Measurements from ENCODE around the gene SH3GL2. TPM values are rescaled to one million over a fixed set of nuclear protein-coding genes. Genes with fewer than 3 reads are reported as not detected.

SH3GL2 gene
- 0.07 TPM in 1 of 3 replicates, not detected in the others for total RNA-seq
- long read RNA-seq, result 0 reads

DNA sequence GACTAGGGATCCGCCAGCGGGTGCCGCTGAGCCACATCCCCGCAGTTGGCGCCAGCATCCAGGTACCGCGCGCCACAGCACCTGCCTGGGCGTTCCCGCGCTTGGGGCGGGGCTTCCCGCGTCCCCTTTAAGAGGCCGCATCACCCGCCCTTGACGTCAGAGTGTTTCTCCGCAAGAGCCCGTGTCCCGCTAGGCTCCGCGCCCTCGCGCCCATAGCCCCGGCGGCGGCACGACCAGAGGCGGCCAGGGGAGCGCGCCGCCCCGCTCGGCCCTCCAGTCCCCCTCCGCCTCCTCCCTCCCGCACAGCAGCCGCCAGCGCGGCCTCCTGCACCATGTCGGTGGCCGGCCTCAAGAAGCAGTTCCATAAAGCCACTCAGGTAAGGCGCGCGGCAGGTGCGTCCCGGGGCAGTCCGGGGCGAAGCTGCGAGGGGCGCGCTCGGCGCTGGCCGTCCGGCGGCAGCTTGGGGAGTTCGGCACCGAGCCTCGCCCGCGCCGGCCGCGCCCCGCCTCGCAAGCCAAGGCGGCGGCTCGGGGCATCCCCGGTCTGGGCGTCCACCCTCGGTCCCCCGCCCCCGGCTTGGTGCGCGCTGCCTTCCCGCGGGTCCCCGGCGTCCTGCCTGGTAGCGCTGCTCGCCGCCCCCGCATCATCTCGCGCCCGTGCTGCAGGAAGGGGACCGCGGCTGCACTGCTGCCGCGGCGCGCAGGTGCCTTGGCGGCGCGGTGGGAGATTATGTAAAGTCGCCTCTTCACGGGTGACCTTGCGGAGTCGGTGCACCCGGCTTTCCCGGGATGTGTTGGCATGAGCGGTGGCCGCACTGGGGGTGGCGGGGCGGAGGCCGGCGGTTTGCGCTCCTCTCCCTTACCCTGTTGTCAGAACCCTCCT lies at the start of gene SH3GL2:
TSS of gene SH3GL2 (plus strand) at position 156 of the 883 bp plus-strand sequence.
- TF ChIP-seq CTCF (IDR thresholded peaks at IDR 0.05), result no peak
- Mint-ChIP-seq H3K9me3 (ENCODE audit: low read depth) (no peaks in the 10 kb centered on the region), H3K27me3 (ENCODE audit: low read depth) (peaks cover 62% of the 10 kb centered on the region), H3K4me1 (ENCODE audit: low read depth) (peaks cover 9% of the 10 kb centered on the region), H3K4me3 (ENCODE audit: unreplicated experiment) (peak within 1 kb of the TSS; percentile 69), H3K27ac (ENCODE audit: unreplicated experiment) (no peak within 1 kb of the TSS), H3K36me3 (ENCODE audit: low read depth) (no peaks in the 10 kb centered on the region)
- peak; percentile 87 for DNase-seq (ENCODE audit: low spot score)

- DNase-seq (ENCODE audit: low spot score), result no peak
- H3K27ac Mint-ChIP-seq (ENCODE audit: unreplicated experiment), result no peak overlapping the region
- TF ChIP-seq CTCF (IDR thresholded peaks at IDR 0.05), result peak; percentile 94
- H3K27me3 Mint-ChIP-seq (ENCODE audit: low read depth), result peaks cover 12% of the 10 kb centered on the region
- H3K9me3 Mint-ChIP-seq (ENCODE audit: low read depth), result no peaks in the 10 kb centered on the region
- H3K36me3 Mint-ChIP-seq (ENCODE audit: low read depth), result no peaks in the 10 kb centered on the region
- no peaks in the 10 kb centered on the region for H3K4me1 Mint-ChIP-seq (ENCODE audit: low read depth)
- H3K4me3 Mint-ChIP-seq (ENCODE audit: unreplicated experiment), result no peak overlapping the region
These were observed 47.1 kb upstream of the SH3GL2 start for GRCh38 chr9:17531642-17532254.

GRCh38 chr9:17532461-17532860 lies 46.4 kb upstream of the SH3GL2 start:
- H3K27me3 Mint-ChIP-seq (ENCODE audit: low read depth), result peaks cover 12% of the 10 kb centered on the region
- H3K4me3 Mint-ChIP-seq (ENCODE audit: unreplicated experiment), result no peak overlapping the region
- H3K9me3 Mint-ChIP-seq (ENCODE audit: low read depth), result no peaks in the 10 kb centered on the region
- no peaks in the 10 kb centered on the region for H3K4me1 Mint-ChIP-seq (ENCODE audit: low read depth)
- no peaks in the 10 kb centered on the region for H3K36me3 Mint-ChIP-seq (ENCODE audit: low read depth)
- DNase-seq (ENCODE audit: low spot score), result no peak
- H3K27ac Mint-ChIP-seq (ENCODE audit: unreplicated experiment), result no peak overlapping the region
- no peak for TF ChIP-seq CTCF (IDR thresholded peaks at IDR 0.05)

DNA sequence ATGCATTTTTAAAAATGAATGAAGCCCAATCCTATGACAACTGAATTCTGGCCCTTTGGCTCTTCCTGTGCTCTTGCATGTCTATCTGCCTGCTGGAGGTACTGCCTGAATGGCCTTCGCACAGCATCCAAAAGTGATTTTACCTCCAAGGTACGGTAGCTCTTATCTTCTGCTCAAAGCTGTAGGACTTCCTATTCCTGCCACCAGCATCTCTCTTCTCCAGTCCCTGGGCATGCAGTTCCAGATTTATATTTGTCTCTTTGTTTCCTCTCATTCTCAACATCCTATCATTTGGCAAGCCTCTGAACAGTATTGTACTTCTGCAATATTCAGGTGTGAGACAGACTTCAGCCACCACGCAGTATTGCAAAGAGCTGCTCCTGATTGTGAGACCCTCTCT lies 43.7 kb upstream of the SH3GL2 start:
- DNase-seq (ENCODE audit: low spot score), result no peak
- no peak overlapping the region for H3K27ac Mint-ChIP-seq (ENCODE audit: unreplicated experiment)
- no peak overlapping the region for H3K4me3 Mint-ChIP-seq (ENCODE audit: unreplicated experiment)
- no peak for TF ChIP-seq CTCF (IDR thresholded peaks at IDR 0.05)
- H3K36me3 Mint-ChIP-seq (ENCODE audit: low read depth), result no peaks in the 10 kb centered on the region
- peaks cover 14% of the 10 kb centered on the region for H3K27me3 Mint-ChIP-seq (ENCODE audit: low read depth)
- H3K9me3 Mint-ChIP-seq (ENCODE audit: low read depth), result no peaks in the 10 kb centered on the region
- H3K4me1 Mint-ChIP-seq (ENCODE audit: low read depth), result no peaks in the 10 kb centered on the region

DNA sequence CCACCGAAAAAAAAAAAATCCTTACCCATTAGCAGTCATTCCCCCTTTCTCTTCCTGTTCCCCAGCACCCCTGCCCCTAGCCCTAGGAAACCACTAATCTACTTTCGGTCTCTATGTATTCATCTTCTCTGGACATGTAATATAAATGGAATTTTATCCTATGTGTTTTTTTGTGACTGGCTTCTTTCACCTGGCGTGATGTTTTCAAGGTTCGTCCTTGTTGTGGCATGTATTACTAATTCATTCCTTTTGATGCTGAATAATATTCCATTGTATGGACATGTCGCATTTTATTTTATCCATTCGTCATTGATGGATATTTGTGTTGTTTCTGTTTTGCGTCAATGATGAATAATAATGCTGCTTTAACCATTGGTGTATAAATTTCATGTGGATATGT lies 42.8 kb upstream of the SH3GL2 start:
- DNase-seq (ENCODE audit: low spot score), result no peak
- H3K4me1 Mint-ChIP-seq (ENCODE audit: low read depth), result no peaks in the 10 kb centered on the region
- no peak overlapping the region for H3K27ac Mint-ChIP-seq (ENCODE audit: unreplicated experiment)
- peaks cover 8% of the 10 kb centered on the region for H3K9me3 Mint-ChIP-seq (ENCODE audit: low read depth)
- no peak overlapping the region for H3K4me3 Mint-ChIP-seq (ENCODE audit: unreplicated experiment)
- no peaks in the 10 kb centered on the region for H3K36me3 Mint-ChIP-seq (ENCODE audit: low read depth)
- TF ChIP-seq CTCF (IDR thresholded peaks at IDR 0.05), result no peak
- H3K27me3 Mint-ChIP-seq (ENCODE audit: low read depth), result peaks cover 14% of the 10 kb centered on the region
